Prostate gland (tissue), 2 donors: ENCODE results near the gene SMPD2.

ENCODE experiments used
- POLR2AphosphoS5 ChIP-seq: sonication (generic); formaldehyde crosslinking; IDR thresholded peaks from one replicate; pipeline ENCODE4 v1.6.1; 2017; ENCODE audit warnings: antibody characterized with exemption
- TF ChIP-seq, protein P1 (sequence below), 4 experiments: fragments of 200-600 bp in 2 of 4; fragments of 450-650 bp in 2 of 4; sonication (generic) in 2 of 4; IDR thresholded peaks; 1 replicate in 3 of 4; 2 replicates in 1 of 4; pipeline ENCODE4 v1.5.1; 2016 to 2019; ENCODE audit warnings: antibody characterized with exemption in 4 of 4, mild to moderate bottlenecking in 2 of 4, moderate library complexity in 2 of 4

DNA sequence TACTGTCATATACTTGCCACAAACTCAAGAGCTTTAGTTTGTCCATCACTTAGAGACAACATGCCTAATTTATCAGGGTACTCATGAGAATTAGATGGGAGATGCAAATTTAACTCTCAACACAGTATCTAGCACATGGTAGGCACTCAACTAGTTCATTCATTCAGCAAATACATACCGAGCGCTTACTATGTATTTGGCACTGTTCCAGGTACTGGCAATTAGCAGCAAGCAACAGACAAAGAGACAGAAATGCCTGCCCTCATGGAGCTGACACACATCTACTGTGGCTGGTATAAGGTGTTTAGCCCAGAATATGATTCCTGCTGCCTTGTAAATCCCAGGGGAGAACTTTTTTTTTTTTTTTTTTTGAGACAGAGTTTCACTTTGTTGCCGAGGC, 10.3 kb downstream of the SMPD2 start:
- TF ChIP-seq, protein P1, sequence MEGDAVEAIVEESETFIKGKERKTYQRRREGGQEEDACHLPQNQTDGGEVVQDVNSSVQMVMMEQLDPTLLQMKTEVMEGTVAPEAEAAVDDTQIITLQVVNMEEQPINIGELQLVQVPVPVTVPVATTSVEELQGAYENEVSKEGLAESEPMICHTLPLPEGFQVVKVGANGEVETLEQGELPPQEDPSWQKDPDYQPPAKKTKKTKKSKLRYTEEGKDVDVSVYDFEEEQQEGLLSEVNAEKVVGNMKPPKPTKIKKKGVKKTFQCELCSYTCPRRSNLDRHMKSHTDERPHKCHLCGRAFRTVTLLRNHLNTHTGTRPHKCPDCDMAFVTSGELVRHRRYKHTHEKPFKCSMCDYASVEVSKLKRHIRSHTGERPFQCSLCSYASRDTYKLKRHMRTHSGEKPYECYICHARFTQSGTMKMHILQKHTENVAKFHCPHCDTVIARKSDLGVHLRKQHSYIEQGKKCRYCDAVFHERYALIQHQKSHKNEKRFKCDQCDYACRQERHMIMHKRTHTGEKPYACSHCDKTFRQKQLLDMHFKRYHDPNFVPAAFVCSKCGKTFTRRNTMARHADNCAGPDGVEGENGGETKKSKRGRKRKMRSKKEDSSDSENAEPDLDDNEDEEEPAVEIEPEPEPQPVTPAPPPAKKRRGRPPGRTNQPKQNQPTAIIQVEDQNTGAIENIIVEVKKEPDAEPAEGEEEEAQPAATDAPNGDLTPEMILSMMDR (IDR thresholded peaks at IDR 0.05), result no peak
- TF ChIP-seq POLR2AphosphoS5, result no peak
